Measurements from ENCODE around the gene CTDP1. TPM values are rescaled to one million over a fixed set of nuclear protein-coding genes. Genes with fewer than 3 reads are reported as not detected.
A peak's percentile ranks its signal among the peaks of the same experiment; 100 is the strongest.

The CTDP1 gene
- total RNA-seq, 1 experiment from 2014 or later: 33.7 TPM

GRCh38 chr18:79779021-79779699 is 99.6 kb downstream of the CTDP1 start:
- H3K18ac ChIP-seq (ENCODE audit: insufficient read length, low read depth, low read length): no peak overlapping the region
- no peak overlapping the region for H2BK20ac ChIP-seq (ENCODE audit: low read depth, low read length, poor library complexity, severe bottlenecking)
- no peak overlapping the region for H2BK120ac ChIP-seq (ENCODE audit: low read depth, low read length, poor library complexity, severe bottlenecking)
- no peak overlapping the region for H3K9ac ChIP-seq (ENCODE audit: extremely low read depth, insufficient read length, low read length)
- H3K14ac ChIP-seq (ENCODE audit: insufficient read depth, low read length): no peak overlapping the region
- H3K23me2 ChIP-seq (ENCODE audit: insufficient read length, low read depth, low read length, poor library complexity, severe bottlenecking): no peaks in the 10 kb centered on the region
- no peak for TF ChIP-seq CTCF (conservative IDR thresholded peaks at IDR 0.05)
- no peak overlapping the region for H4K5ac ChIP-seq (ENCODE audit: insufficient read length, low read depth, low read length)
- H3T11ph ChIP-seq (ENCODE audit: low read length): no peak overlapping the region
- H3K79me2 ChIP-seq (ENCODE audit: insufficient read depth, low read length): no peaks in the 10 kb centered on the region
- Mint-ChIP-seq H3K4me3 (no peak overlapping the region), H3K4me1 (no peaks in the 10 kb centered on the region), H3K9me3 (0 out of 5 replicates have a peak, but pooled peaks cover 0 to 6% of the 10 kb centered on the region in 2 experiments), H3K27ac (peak overlapping the region in 1 of 3 experiments; percentile 22; a peak in 1 of 7 replicates), H3K27me3 (ENCODE audit: low read depth) (peaks cover 31% of the 10 kb centered on the region), H3K36me3 (ENCODE audit: insufficient read depth in 1 of 3, low read depth in 3 of 3) (no peaks in the 10 kb centered on the region)
- H3K27me3 ChIP-seq (ENCODE audit: insufficient read depth, low read length): no peaks in the 10 kb centered on the region; the same call in 1 of the 2 replicates
- no peak overlapping the region for H4K91ac ChIP-seq (ENCODE audit: insufficient read length, low read depth, low read length)
- H3K4ac ChIP-seq (ENCODE audit: low read depth, low read length): no peak overlapping the region
- H3K9me3 ChIP-seq (ENCODE audit: control insufficient read depth, low read depth, low read length): no peaks in the 10 kb centered on the region
- H3K27ac ChIP-seq (ENCODE audit: insufficient read length, low read depth, low read length): no peak overlapping the region
- no peak overlapping the region for H2BK15ac ChIP-seq (ENCODE audit: low read depth, low read length)
- H3K56ac ChIP-seq (ENCODE audit: insufficient read length, low read depth, low read length): no peak overlapping the region
- no CpG with 5 or more reads among the region's 29 CpGs for whole genome bisulfite sequencing (ENCODE audit: extremely low coverage, insufficient read length, low lambda C conversion rate)
- no peak overlapping the region for H3K23ac ChIP-seq (ENCODE audit: insufficient read length, low read depth, low read length)
- no peak overlapping the region for H2BK5ac ChIP-seq (ENCODE audit: insufficient read length, low read length)
- no peak overlapping the region for H2AK5ac ChIP-seq (ENCODE audit: insufficient read length, low read length)
- H4K8ac ChIP-seq (replicated peaks; ENCODE audit: insufficient read length, low read depth, low read length): no peak overlapping the region
- H3K4me1 ChIP-seq (ENCODE audit: insufficient read depth, low read length): no peaks in the 10 kb centered on the region
- no peak overlapping the region for H2BK12ac ChIP-seq (ENCODE audit: insufficient read length, low read depth, low read length)
- H3K4me2 ChIP-seq (ENCODE audit: insufficient read depth, insufficient read length, low read length): no peak overlapping the region
- no peaks in the 10 kb centered on the region for H3K79me1 ChIP-seq (ENCODE audit: insufficient read depth, low read depth, low read length, poor library complexity, severe bottlenecking)
- no peaks in the 10 kb centered on the region for H4K20me1 ChIP-seq (ENCODE audit: control insufficient read depth, insufficient read depth, insufficient read length)
- DNase-seq: no peak
- no peak overlapping the region for H2AFZ ChIP-seq (ENCODE audit: low read length)

Measured in H9 (cell line).